ENCODE data around the gene B4GALT7.
A peak's percentile ranks its signal among the peaks of the same experiment; 100 is the strongest.
"Not testable (repeated sequence)": the region's sequence is repeated elsewhere in the genome, so short reads cannot be mapped to it uniquely, and the experiment has no call there.

B4GALT7 gene, protein sequence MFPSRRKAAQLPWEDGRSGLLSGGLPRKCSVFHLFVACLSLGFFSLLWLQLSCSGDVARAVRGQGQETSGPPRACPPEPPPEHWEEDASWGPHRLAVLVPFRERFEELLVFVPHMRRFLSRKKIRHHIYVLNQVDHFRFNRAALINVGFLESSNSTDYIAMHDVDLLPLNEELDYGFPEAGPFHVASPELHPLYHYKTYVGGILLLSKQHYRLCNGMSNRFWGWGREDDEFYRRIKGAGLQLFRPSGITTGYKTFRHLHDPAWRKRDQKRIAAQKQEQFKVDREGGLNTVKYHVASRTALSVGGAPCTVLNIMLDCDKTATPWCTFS

GRCh38 chr5:177599731-177600507 is at the start of gene B4GALT7:
TSS of gene B4GALT7 (plus strand) at chr5:177600132. CDS start at chr5:177600211, 79 bp downstream.
- DNase-seq, result peak; percentile 81

DNA sequence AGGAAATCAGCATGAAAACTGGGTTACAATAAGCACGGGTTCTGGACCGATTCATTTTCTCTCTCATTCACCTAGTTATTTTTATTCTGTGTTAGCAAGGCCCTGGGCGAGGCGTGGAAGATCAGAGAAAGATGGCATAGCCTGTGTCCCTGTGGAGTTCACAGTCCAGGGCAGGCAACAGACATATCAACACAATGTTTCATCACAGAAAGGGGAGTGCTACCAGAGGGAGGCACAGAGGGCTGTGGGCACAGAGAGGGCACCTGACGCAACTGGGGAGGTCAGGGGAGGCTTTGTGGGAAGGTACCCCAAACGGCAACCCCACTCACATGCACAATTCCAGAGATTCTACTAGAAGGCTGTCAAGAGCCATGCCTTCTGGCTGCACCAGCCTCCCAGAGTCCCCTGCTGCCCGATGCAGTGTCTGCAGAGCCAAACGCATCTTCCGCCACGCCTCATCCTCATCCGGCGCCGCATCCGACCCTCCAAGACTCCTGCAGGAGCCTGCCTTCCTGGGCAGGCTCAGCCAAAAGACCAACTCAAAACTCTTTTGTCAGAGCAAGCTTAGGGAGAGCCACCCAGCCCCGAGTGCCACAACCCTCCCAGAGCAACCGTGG is 47.0 kb upstream of the B4GALT7 start:
- DNase-seq, result no peak

DNA sequence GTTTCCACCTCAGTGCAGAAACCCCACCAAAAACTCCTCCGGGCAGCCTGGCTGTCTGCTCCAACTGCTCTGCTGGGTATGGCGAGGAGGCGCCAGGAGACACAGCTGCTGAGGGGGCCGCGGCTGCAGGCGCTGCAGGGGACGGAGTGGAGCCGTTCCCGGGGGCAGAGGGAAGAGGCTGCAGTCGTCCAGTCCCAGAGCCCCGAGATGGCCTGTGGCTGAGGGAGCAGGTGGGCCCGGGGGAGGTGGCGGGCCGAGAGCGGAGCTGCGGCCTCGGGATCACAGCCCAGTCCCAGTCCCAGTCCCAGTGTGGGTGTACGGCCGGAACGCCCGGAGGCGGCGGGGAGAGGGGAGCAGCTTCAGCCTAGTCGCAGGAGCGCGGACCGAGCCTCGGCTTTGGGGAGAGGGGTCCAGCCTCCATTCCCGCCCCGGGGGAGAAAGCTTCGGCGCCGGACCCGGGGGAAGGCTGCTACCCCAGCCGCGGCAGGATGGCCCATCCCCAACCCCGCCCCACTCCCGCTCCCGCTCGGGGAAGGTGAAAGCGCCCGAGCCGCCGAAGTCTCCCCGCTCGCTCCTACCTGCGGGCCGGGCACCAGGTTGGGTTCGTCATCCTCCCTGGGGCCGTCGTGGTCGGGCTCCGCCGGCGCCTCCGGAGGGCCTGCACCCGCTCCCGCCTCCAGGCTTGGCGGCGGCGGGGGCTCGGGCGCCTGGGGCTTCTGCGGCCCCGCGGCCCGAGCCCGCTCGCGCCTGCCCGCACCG is 46.1 kb upstream of the B4GALT7 start:
- no peak for DNase-seq

DNA sequence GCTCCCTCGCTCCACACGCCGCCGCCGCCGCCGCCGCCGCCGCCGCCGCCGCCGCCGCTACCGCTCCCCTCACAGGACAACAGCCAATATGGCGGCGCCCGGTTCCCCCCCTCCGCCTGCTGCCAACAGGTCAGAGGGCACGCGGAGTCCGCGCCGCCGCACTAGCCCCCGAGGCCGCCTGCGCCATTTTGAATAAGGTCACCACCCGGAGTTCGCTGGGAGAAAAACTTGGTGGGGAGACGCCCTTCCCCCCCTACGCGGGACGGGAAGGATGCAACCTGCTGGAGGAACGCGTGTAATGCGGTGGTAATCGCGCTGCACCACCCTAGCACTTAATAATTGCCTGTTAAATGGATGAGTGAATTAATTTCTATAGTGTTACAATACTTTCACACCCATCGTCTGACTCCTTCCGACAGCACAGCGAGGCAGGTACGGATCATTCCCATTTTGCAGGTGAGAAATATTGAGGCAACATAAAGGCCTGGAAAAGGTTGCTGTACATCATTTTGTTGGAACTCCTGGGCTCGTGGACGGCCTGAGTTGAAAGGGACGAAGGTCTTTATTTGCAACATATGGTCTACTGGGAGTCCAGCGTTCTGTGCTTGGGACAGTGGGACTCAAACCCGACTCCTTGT is 45.3 kb upstream of the B4GALT7 start, which contains the start of gene FAM193B:
Gene FAM193B, minus strand, starts transcription at position 90 of the 638 bp plus-strand sequence. CDS start 105 bp downstream, outside the sequence.
- peak; percentile 96 for DNase-seq

- DNase-seq, result no peak
Measured at GRCh38 chr5:177555228-177555627, 44.7 kb upstream of the B4GALT7 start.

DNA sequence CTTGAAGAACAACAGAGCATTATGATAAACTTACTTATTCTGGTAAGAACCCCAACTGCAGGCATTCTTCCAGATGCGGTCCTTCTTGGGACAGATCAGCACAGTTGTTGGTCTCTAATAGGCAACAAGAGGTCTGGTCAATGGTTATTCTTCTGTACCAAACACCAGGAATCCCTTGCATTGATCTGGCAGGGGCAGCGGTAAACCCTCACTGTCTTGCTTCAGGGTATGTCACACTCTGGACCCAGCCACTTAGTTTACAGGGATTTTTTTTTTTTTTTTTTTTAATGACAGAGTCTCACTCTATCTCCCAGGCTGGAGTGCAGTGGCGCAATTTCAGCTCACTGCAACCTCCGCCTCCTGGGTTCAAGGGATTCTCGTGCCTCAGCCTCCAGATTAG is 44.3 kb upstream of the B4GALT7 start:
- no peak for DNase-seq

DNA sequence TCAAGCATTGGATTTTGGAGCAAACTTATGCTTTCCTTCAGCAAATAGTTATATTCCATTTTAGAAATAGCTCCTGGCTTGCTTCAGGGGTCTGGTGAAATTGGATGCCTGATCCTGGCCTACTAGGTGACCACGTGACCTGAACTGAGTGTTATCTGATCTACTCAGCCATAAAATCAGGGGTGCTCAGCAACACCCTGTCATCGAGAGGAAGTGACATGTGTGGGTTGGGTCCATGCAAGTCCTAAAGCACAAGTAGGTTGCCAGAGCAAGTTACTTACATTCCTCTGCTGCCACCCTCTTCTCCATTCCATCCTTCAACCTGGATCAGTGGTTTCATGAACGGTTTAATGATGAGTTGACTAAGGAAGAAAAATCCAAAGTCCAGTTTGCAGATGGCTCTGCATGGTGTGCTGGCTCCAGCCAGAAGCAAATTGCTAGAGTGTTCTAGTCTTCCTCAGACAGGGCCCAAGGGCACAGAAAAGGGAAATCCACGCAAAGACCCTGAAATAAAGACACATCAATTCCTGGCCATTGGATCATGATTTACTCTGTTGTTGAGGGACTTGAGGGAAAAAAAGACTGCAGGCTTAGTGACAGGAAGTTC is 42.8 kb upstream of the B4GALT7 start:
- DNase-seq, result peak; percentile 52

DNA sequence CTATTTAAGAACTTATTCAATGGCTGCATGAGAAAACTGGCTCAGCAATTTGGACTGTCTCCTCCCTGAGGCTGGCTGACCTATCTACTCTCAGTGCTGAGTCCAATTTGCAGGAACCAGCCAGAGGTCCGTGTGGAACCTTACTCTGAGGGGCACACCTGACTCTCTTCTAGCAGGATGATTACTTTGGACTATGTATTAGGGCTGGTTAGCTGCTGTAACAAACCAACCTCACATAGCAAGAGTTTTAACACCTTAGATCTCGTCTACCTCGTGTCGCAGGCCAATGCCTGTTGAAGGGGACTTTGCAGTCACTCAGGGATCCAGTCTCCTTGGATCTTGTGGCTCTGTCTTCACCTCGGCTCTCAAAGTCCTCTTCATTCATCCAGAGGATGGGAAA is 42.1 kb upstream of the B4GALT7 start:
- no peak for DNase-seq

DNA sequence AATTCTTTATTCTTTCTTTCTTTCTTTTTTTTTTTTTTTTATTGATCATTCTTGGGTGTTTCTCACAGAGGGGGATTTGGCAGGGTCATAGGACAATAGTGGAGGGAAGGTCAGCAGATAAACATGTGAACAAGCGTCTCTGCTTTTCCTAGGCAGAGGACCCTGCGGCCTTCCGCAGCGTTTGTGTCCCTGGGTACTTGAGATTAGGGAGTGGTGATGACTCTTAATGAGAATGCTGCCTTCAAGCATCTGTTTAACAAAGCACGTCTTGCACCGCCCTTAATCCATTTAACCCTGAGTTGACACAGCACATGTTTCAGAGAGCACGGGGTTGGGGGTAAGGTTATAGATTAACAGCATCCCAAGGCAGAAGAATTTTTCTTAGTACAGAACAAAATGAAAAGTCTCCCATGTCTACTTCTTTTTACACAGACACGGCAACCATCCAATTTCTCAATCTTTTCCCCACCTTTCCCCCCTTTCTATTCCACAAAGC is 40.4 kb upstream of the B4GALT7 start:
- not testable (repeated sequence) for DNase-seq

DNA sequence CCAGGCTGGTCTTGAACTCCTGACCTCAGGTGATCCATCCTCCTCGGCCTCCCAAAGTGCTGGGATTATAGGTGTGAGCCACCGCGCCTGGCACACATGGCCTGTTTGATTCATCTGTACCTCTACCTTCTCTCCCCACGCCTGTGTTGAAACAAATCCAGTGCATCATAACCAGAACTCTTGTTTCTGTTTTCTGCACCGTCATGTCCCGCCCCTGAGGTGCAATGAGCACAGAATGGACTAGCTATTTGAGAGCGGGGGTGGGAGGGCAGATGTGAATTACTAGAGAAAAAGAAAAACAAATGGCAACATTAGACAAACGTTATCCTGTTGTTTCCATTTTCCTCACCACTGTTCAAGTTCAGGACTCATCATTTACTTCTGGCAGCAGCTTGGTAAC is 34.9 kb upstream of the B4GALT7 start:
- no peak for DNase-seq

- no peak for DNase-seq
Measured at GRCh38 chr5:177568326-177568725, 31.6 kb upstream of the B4GALT7 start.

- DNase-seq, result no peak
Measured at GRCh38 chr5:177569894-177570293, 30.0 kb upstream of the B4GALT7 start.

- no peak for DNase-seq
Measured at GRCh38 chr5:177575488-177575887, 24.4 kb upstream of the B4GALT7 start.

GRCh38 chr5:177576169-177576568 is 23.8 kb upstream of the B4GALT7 start:
- DNase-seq, result no peak

DNA sequence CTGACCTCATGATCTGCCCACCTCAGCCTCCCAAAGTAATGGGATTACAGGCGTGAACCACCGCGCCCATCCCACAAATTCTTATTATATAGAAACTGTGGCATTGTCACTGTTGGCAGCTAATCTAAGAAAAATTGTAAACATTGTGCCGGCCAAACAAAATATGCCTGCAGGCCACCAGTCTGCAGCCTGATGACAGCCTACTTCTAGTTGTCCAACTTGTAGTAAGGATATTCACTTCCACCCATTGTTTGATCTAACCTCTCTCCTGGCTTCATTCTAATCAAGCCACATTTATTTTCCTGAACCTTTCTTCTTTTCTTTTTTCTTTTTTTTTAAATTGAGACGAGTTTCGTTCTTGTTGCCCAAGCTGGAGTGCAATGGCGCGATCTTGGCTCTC is 21.6 kb upstream of the B4GALT7 start:
- no peak for DNase-seq

DNA sequence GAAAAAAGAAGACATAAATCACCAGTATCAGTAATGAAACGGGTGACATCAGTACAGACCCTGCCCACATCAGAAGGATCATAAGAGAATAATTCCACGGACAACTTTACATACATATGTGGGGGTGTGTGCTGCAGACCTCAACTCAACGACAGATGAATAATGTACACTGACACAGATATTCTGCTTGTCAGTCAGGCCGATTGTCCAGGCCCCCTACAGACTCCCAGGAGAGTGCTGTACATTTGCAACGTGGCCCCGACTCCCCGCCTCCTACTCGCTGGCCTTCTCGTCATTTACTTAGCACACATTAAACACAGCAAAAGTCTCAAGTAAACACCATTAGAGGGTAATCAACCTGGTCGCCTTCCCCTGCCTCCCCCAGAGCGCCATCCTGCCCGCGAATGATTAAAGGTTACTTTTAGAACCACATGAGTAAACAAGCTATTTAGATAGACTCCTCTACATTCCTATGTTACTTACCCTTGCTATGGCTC is 11.5 kb upstream of the B4GALT7 start:
- no peak for DNase-seq

GRCh38 chr5:177590406-177590805 is 9.5 kb upstream of the B4GALT7 start:
- no peak for DNase-seq

- no peak for DNase-seq
Measured at GRCh38 chr5:177591690-177592009, 8.3 kb upstream of the B4GALT7 start.

DNA sequence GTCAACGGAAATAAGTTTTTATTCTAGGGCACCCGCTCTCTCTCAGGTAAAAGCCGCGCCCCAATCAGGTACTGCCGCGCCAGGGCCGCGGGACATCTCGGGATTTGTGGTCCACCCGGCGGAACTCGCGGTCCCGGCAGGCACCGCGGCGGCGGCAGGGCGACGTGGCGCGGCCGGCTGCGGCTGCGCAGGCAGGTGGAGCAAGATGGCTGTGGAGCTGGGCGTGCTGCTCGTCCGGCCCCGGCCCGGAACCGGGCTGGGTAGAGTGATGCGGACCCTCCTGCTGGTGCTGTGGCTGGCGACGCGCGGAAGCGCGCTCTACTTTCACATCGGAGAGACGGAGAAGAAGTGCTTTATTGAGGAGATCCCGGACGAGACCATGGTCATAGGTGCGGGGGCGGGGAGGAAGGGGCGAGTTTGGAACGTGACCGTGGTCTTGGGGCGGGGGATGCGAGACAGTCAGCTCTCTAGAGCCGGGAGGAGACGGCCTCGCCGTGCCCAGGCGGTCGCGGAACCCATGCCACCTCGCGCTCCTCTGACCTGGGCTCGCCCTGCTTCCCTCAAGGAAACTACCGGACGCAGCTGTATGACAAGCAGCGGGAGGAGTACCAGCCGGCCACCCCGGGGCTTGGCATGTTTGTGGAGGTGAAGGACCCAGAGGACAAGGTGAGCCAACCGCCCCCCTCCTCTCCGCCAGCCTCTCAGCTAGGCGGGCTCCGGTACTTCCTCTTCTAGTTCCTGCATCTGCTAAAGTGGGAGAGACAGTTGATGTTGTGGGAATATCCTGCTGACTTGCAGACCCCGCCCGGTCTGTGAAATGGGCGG is 7.7 kb upstream of the B4GALT7 start, which contains the start of gene TMED9:
Gene TMED9, plus strand, starts transcription at position 194 of the 825 bp plus-strand sequence. Its CDS starts 12 bp downstream, at position 206.
- DNase-seq, result peak; percentile 91

DNA sequence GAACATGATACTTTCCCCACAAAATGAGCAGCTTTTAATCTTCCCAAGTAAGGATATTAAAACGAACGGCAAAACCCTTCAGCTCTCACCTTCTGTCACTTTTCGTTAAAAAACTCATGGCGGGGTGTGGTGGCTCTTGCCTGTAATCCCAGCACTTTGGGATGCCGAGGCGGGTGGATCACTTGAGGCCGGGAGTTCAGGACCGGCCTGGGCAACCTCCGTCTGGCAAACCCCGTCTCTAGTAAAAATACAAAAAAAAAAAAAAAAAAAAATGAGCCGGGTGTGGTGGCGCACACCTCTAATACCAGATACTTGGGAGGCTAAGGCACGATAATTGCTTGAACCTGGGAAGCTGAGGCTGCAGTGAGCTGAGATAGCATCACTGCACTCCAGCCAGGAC is 7.0 kb upstream of the B4GALT7 start:
- DNase-seq, result no peak

- no peak for DNase-seq
Measured at GRCh38 chr5:177593511-177593910, 6.4 kb upstream of the B4GALT7 start.

All from CD4-positive, alpha-beta T cell treated with Interleukin-21 for 1 hour (primary cell).